GM19023 (cell line): Measurements from ENCODE around the gene TRA2B.

Experiments
- ATAC-seq: cut with Tn5 transposase; IDR thresholded peaks from one replicate; pipeline ENCODE4 v1.9.1; 2021; ENCODE audit warnings: mild to moderate bottlenecking, moderate library complexity; ENCODE audit not compliant: unreplicated experiment

TRA2B gene

GRCh38 chr3:185954366-185954723, 16.5 kb upstream of the TRA2B start:
- ATAC-seq: no peak

GRCh38 chr3:185950728-185951127, 12.9 kb upstream of the TRA2B start:
- ATAC-seq: no peak

GRCh38 chr3:185949515-185949914, 11.7 kb upstream of the TRA2B start:
- no peak for ATAC-seq

- ATAC-seq: no peak
Observed at GRCh38 chr3:185948292-185948691, 10.5 kb upstream of the TRA2B start.

GRCh38 chr3:185943760-185944106, 5.9 kb upstream of the TRA2B start:
- ATAC-seq: peak; percentile 26

- peak; percentile 93 for ATAC-seq
Observed at GRCh38 chr3:185942907-185943759, 5.3 kb upstream of the TRA2B start.

GRCh38 chr3:185942396-185942795, 4.6 kb upstream of the TRA2B start:
- ATAC-seq: no peak

GRCh38 chr3:185940951-185941350, 3.1 kb upstream of the TRA2B start:
- ATAC-seq: no peak

- no peak for ATAC-seq
Observed at GRCh38 chr3:185939721-185940120, 1.9 kb upstream of the TRA2B start.

GRCh38 chr3:185936814-185937688, 763 bp downstream of the TRA2B start:
- peak; percentile 58 for ATAC-seq

GRCh38 chr3:185936273-185936629, 1.6 kb downstream of the TRA2B start:
- ATAC-seq: no peak

GRCh38 chr3:185935465-185936272, 2.1 kb downstream of the TRA2B start:
- ATAC-seq: no peak

- no peak for ATAC-seq
Observed at GRCh38 chr3:185934767-185935464, 2.9 kb downstream of the TRA2B start.

- ATAC-seq: no peak
Observed at GRCh38 chr3:185934174-185934557, 3.6 kb downstream of the TRA2B start.

GRCh38 chr3:185933374-185934173, 4.2 kb downstream of the TRA2B start:
- no peak for ATAC-seq

- no peak for ATAC-seq
Observed at GRCh38 chr3:185931777-185932612, 5.8 kb downstream of the TRA2B start.

- no peak for ATAC-seq
Observed at GRCh38 chr3:185930393-185931107, 7.3 kb downstream of the TRA2B start.
